ENCODE results near the gene SBNO2.

DNA sequence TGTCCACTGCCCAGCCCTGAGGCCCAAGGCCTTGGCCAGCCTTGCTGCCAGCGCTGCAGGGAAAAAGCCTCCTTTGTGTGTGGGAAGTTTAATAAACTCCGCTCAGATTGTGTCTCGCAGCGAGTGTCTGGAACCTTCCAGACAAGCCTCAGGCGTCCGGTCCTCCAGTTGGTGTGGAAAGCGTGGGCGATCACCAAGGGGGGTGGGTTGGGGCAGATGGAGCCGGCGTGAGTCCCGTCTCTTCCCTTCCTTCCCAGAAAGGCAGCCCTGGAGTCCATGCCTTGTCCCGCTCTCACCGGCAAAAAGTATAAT, 36.1 kb upstream of the SBNO2 start:
- TF ChIP-seq CTCF (IDR thresholded peaks at IDR 0.05; ENCODE audit: low read length) (no peak), EZH2phosphoT487 (IDR thresholded peaks at IDR 0.05; ENCODE audit: low read length) (no peak), EZH2 (optimal IDR thresholded peaks at IDR 0.05; ENCODE audit: low read depth, low read length) (no peak)
